ENCODE measurements around the gene GPR152.

DNA sequence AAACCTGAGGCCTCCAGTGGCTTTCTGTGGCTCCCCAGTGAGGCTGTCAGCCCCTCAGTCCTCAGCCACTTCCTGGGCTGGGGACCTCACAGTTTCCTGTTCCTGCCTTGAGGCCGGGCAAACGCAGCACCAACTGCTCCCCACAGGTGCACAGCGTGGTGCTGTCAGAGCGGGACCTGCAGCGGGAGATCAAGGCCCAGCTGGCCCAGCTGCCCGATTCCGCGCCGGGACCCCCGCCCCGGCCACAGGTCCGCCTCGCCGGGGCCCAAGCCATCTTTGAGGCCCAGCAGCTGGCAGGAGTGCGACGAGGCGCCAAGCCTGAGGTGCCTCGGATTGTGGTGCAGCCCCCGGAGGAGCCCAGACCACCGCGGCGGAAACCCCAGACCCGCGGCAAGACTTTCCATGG, 43.3 kb downstream of the GPR152 start:
- TF ChIP-seq, protein P1, sequence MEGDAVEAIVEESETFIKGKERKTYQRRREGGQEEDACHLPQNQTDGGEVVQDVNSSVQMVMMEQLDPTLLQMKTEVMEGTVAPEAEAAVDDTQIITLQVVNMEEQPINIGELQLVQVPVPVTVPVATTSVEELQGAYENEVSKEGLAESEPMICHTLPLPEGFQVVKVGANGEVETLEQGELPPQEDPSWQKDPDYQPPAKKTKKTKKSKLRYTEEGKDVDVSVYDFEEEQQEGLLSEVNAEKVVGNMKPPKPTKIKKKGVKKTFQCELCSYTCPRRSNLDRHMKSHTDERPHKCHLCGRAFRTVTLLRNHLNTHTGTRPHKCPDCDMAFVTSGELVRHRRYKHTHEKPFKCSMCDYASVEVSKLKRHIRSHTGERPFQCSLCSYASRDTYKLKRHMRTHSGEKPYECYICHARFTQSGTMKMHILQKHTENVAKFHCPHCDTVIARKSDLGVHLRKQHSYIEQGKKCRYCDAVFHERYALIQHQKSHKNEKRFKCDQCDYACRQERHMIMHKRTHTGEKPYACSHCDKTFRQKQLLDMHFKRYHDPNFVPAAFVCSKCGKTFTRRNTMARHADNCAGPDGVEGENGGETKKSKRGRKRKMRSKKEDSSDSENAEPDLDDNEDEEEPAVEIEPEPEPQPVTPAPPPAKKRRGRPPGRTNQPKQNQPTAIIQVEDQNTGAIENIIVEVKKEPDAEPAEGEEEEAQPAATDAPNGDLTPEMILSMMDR (IDR thresholded peaks at IDR 0.05) = no peak
- no peak for TF ChIP-seq POLR2A (IDR thresholded peaks at IDR 0.05)
